GM04503 (cell line): ENCODE data around the gene PAIP1.
"Not testable (repeated sequence)": the region's sequence is repeated elsewhere in the genome, so short reads cannot be mapped to it uniquely, and the experiment has no call there.

Experiments
- DNase-seq: peaks from one replicate; pipeline ENCODE4 v3.0.0-alpha.2; 2012; ENCODE audit warnings: low read depth

PAIP1 gene

GRCh38 chr5:43515678-43516048 lies 41.2 kb downstream of the PAIP1 start:
- DNase-seq = no peak

- peak; percentile 67 for DNase-seq
These were observed 41.8 kb downstream of the PAIP1 start, which contains the start of gene C5orf34 for GRCh38 chr5:43514816-43515677. Gene C5orf34, minus strand, starts transcription at chr5:43515148. Its CDS starts 5,809 bp downstream, at chr5:43509339.

GRCh38 chr5:43514471-43514815 lies 42.4 kb downstream of the PAIP1 start:
- peak; percentile 47 for DNase-seq

GRCh38 chr5:43514025-43514424 lies 42.9 kb downstream of the PAIP1 start:
- no peak for DNase-seq

GRCh38 chr5:43511062-43511461 lies 45.8 kb downstream of the PAIP1 start:
- DNase-seq = not testable (repeated sequence)

- no peak for DNase-seq
These were observed 58.3 kb downstream of the PAIP1 start for GRCh38 chr5:43498581-43498980.

- DNase-seq = no peak
These were observed 59.4 kb downstream of the PAIP1 start for GRCh38 chr5:43497311-43498104.

GRCh38 chr5:43491326-43491725 lies 65.6 kb downstream of the PAIP1 start:
- DNase-seq = no peak

- no peak for DNase-seq
These were observed 70.5 kb downstream of the PAIP1 start for GRCh38 chr5:43486353-43486752.

GRCh38 chr5:43485406-43485805 lies 71.5 kb downstream of the PAIP1 start:
- no peak for DNase-seq

GRCh38 chr5:43484106-43484849 lies 72.6 kb downstream of the PAIP1 start:
- peak; percentile 54 for DNase-seq

- DNase-seq = peak; percentile 64
These were observed 73.4 kb downstream of the PAIP1 start, which contains the start of gene TMEM267 for GRCh38 chr5:43483298-43484105. Gene TMEM267, minus strand, starts transcription at chr5:43483865. Its CDS starts 29,896 bp downstream, at chr5:43453969.

GRCh38 chr5:43482490-43483297 lies 74.2 kb downstream of the PAIP1 start:
- peak; percentile 57 for DNase-seq
